ENCODE results near the gene RAD51B.

Gene RAD51B

DNA sequence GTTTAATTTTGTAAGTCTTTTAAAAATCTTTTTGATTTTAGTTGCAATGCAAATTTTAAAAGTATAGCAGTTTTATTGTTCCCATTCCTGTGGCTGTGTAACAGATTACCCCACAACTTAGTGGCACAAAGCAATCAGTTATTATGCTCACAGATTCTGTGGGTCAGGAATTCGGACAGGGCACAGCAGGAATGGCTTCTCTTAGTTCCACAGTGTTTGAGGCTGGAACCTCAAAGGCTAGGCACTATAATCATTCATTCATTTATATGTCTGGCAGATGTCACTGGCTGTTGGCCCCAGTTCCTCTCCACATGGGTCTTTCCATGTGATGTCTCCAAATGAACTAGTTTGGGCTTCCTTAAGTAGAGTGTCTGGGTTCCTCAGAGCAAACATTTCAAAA, 193.3 kb downstream of the RAD51B start:
- no peak overlapping the region for H3K27ac ChIP-seq (ENCODE audit: extremely low read depth, low read depth, low read length)
- H3K36me3 ChIP-seq (ENCODE audit: control insufficient read depth in 2 of 2, insufficient read depth in 1 of 2, low read length in 2 of 2) = no peaks in the 10 kb centered on the region
- ChIA-PET CTCF (no interaction called here), POLR2A (no interaction called here)
- peak; percentile 61; the same call in 1 of the 2 replicates for TF ChIP-seq ZBTB17 (tag by site-specific recombination; IDR thresholded peaks at IDR 0.05)
- TF ChIP-seq GFI1B (tag by site-specific recombination; IDR thresholded peaks at IDR 0.05) = no peak
- H3K4me1 ChIP-seq (ENCODE audit: control insufficient read depth, insufficient read depth, low read length) = peaks cover 37% of the 10 kb centered on the region
- no peak overlapping the region for H3K4me3 ChIP-seq (ENCODE audit: low read depth, low read length)
- H3K9me3 ChIP-seq (ENCODE audit: control insufficient read depth, insufficient read depth, low read depth, low read length) = no peaks in the 10 kb centered on the region; the same call in 1 of the 2 replicates

DNA sequence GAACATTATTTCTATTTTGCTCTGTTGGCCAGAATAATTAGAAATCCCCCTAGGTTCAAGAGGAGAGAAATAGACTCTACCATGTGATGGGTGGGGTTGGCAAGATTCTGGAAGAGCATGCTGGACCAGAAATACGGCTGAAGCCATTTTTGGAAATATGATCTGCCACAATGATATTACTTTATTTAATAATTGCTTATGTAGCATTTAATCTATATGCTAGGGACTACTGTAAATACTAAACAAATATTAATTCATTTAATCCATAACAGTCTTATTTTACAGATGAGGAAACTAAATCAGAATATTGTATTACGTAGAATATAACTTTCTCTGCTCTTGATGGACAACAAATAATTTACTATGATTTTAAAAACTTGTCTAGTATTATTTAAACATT, 193.7 kb downstream of the RAD51B start:
- TF ChIP-seq SP3 (tag by site-specific recombination; IDR thresholded peaks at IDR 0.05) = no peak
- TF ChIP-seq, protein P1, sequence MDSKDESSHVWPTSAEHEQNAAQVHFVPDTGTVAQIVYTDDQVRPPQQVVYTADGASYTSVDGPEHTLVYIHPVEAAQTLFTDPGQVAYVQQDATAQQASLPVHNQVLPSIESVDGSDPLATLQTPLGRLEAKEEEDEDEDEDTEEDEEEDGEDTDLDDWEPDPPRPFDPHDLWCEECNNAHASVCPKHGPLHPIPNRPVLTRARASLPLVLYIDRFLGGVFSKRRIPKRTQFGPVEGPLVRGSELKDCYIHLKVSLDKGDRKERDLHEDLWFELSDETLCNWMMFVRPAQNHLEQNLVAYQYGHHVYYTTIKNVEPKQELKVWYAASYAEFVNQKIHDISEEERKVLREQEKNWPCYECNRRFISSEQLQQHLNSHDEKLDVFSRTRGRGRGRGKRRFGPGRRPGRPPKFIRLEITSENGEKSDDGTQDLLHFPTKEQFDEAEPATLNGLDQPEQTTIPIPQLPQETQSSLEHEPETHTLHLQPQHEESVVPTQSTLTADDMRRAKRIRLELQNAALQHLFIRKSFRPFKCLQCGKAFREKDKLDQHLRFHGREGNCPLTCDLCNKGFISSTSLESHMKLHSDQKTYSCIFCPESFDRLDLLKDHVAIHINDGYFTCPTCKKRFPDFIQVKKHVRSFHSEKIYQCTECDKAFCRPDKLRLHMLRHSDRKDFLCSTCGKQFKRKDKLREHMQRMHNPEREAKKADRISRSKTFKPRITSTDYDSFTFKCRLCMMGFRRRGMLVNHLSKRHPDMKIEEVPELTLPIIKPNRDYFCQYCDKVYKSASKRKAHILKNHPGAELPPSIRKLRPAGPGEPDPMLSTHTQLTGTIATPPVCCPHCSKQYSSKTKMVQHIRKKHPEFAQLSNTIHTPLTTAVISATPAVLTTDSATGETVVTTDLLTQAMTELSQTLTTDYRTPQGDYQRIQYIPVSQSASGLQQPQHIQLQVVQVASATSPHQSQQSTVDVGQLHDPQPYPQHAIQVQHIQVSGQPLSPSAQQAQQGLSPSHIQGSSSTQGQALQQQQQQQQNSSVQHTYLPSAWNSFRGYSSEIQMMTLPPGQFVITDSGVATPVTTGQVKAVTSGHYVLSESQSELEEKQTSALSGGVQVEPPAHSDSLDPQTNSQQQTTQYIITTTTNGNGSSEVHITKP (tag by site-specific recombination; IDR thresholded peaks at IDR 0.05) = peak; percentile 56; the same call in 1 of the 2 replicates
- ChIA-PET POLR2A (no interaction called here), CTCF (no interaction called here)
- Histone ChIP-seq H3K36me3 (ENCODE audit: control insufficient read depth in 2 of 2, insufficient read depth in 1 of 2, low read length in 2 of 2) (no peaks in the 10 kb centered on the region), H3K4me3 (ENCODE audit: low read depth, low read length) (no peak overlapping the region), H3K9me3 (ENCODE audit: control insufficient read depth, insufficient read depth, low read depth, low read length) (no peaks in the 10 kb centered on the region; the same call in 1 of the 2 replicates), H3K4me1 (ENCODE audit: control insufficient read depth, insufficient read depth, low read length) (peaks cover 35% of the 10 kb centered on the region), H3K27ac (ENCODE audit: extremely low read depth, low read depth, low read length) (no peak overlapping the region)

DNA sequence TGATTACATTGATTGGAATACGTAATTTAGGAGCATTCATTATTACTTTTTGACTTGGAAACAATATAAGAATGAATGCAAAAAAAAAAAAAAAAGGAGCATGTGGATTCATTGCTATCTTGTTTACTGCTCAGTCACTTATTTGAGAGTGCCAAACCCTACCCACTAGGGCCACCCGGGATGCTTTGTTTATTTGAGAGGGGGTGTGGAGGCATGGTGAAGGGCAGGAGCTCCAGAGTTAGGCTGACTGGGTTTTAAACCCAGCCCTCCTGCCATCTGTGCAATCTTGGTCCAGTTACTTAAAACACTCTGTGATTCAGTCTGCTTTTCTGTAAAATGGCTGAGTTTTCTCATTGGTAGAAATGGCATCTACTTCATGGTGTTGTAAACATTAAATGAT, 195.2 kb downstream of the RAD51B start:
- TF ChIP-seq ZFP37 (tag by site-specific recombination; IDR thresholded peaks at IDR 0.05) (no peak), ZNF600 (tag by site-specific recombination; IDR thresholded peaks at IDR 0.05) (no peak), ZNF791 (tag by site-specific recombination; IDR thresholded peaks at IDR 0.05) (no peak), ZNF155 (tag by site-specific recombination; IDR thresholded peaks at IDR 0.05) (no peak), YY2 (tag by site-specific recombination; IDR thresholded peaks at IDR 0.05) (no peak), HOXD13 (CRISPR knock-in tag; IDR thresholded peaks at IDR 0.05; ENCODE audit: borderline replicate concordance) (no peak), ZSCAN23 (tag by site-specific recombination; IDR thresholded peaks at IDR 0.05) (no peak), ZNF521 (tag by site-specific recombination; IDR thresholded peaks at IDR 0.05) (no peak), ZNF223 (tag by site-specific recombination; IDR thresholded peaks at IDR 0.05) (no peak), ZNF664 (tag by site-specific recombination; IDR thresholded peaks at IDR 0.05) (no peak), ZNF571 (tag by site-specific recombination; IDR thresholded peaks at IDR 0.05) (no peak), ZNF585B (tag by site-specific recombination; IDR thresholded peaks at IDR 0.05) (no peak)
- TF ChIP-seq, protein P2, sequence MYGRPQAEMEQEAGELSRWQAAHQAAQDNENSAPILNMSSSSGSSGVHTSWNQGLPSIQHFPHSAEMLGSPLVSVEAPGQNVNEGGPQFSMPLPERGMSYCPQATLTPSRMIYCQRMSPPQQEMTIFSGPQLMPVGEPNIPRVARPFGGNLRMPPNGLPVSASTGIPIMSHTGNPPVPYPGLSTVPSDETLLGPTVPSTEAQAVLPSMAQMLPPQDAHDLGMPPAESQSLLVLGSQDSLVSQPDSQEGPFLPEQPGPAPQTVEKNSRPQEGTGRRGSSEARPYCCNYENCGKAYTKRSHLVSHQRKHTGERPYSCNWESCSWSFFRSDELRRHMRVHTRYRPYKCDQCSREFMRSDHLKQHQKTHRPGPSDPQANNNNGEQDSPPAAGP (tag by site-specific recombination; IDR thresholded peaks at IDR 0.05) = no peak
- TF ChIP-seq, protein P3, sequence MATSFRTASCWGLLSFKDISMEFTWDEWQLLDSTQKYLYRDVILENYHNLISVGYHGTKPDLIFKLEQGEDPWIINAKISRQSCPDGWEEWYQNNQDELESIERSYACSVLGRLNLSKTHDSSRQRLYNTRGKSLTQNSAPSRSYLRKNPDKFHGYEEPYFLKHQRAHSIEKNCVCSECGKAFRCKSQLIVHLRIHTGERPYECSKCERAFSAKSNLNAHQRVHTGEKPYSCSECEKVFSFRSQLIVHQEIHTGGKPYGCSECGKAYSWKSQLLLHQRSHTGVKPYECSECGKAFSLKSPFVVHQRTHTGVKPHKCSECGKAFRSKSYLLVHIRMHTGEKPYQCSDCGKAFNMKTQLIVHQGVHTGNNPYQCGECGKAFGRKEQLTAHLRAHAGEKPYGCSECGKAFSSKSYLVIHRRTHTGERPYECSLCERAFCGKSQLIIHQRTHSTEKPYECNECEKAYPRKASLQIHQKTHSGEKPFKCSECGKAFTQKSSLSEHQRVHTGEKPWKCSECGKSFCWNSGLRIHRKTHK (tag by site-specific recombination; IDR thresholded peaks at IDR 0.05) = no peak
- TF ChIP-seq, protein P4, sequence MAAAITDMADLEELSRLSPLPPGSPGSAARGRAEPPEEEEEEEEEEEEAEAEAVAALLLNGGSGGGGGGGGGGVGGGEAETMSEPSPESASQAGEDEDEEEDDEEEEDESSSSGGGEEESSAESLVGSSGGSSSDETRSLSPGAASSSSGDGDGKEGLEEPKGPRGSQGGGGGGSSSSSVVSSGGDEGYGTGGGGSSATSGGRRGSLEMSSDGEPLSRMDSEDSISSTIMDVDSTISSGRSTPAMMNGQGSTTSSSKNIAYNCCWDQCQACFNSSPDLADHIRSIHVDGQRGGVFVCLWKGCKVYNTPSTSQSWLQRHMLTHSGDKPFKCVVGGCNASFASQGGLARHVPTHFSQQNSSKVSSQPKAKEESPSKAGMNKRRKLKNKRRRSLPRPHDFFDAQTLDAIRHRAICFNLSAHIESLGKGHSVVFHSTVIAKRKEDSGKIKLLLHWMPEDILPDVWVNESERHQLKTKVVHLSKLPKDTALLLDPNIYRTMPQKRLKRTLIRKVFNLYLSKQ (tag by site-specific recombination; IDR thresholded peaks at IDR 0.05; ENCODE audit: borderline replicate concordance) = no peak
- TF ChIP-seq, protein P5, sequence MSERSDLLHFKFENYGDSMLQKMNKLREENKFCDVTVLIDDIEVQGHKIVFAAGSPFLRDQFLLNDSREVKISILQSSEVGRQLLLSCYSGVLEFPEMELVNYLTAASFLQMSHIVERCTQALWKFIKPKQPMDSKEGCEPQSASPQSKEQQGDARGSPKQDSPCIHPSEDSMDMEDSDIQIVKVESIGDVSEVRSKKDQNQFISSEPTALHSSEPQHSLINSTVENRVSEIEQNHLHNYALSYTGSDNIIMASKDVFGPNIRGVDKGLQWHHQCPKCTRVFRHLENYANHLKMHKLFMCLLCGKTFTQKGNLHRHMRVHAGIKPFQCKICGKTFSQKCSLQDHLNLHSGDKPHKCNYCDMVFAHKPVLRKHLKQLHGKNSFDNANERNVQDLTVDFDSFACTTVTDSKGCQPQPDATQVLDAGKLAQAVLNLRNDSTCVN (tag by site-specific recombination; optimal IDR thresholded peaks at IDR 0.05) = no peak
- ChIA-PET POLR2A (no interaction called here), CTCF (no interaction called here)
- no peaks in the 10 kb centered on the region for H3K36me3 ChIP-seq (ENCODE audit: control insufficient read depth in 2 of 2, insufficient read depth in 1 of 2, low read length in 2 of 2)
- H3K9me3 ChIP-seq (ENCODE audit: control insufficient read depth, insufficient read depth, low read depth, low read length) = no peaks in the 10 kb centered on the region; the same call in 1 of the 2 replicates
- no peak overlapping the region for H3K27ac ChIP-seq (ENCODE audit: extremely low read depth, low read depth, low read length)
- peaks cover 31% of the 10 kb centered on the region for H3K4me1 ChIP-seq (ENCODE audit: control insufficient read depth, insufficient read depth, low read length)
- H3K4me3 ChIP-seq (ENCODE audit: low read depth, low read length) = no peak overlapping the region

Measured in HEK293 (cell line).